ENCODE data around the gene PDE4D. TPM values are rescaled to one million over a fixed set of nuclear protein-coding genes. Genes with fewer than 3 reads are reported as not detected.

Gene PDE4D
- total RNA-seq, 1 experiment from 2014 or later, result 2.4 TPM

GRCh38 chr5:59648038-59648831 lies 245.3 kb downstream of the PDE4D start:
- in situ Hi-C loops (cut with HindIII; ENCODE audit: low pct_unique_long_range_greater_than_20kb, low sequenced_read_pairs), result no loop called here
- Histone ChIP-seq H3K4me3 (ENCODE audit: low read depth in 2 of 2, low read length in 2 of 2) (no peak overlapping the region), H3K27ac (ENCODE audit: low read length) (no peak overlapping the region), H3K36me3 (ENCODE audit: control insufficient read depth, insufficient read depth, low read length) (no peaks in the 10 kb centered on the region), H3K4me1 (ENCODE audit: control insufficient read depth, insufficient read depth, low read length) (no peaks in the 10 kb centered on the region), H3K9me3 (ENCODE audit: control insufficient read depth, insufficient read depth, low read depth, low read length) (no peaks in the 10 kb centered on the region), H3K27me3 (ENCODE audit: control insufficient read depth, insufficient read depth, low read length) (no peaks in the 10 kb centered on the region)
- TF ChIP-seq CTCF (IDR thresholded peaks at IDR 0.05) (no peak), POLR2AphosphoS5 (IDR thresholded peaks at IDR 0.05; ENCODE audit: low read depth, low read length) (no peak), SIN3A (IDR thresholded peaks at IDR 0.05; ENCODE audit: borderline replicate concordance, insufficient read depth, low read depth, low read length) (no peak), TCF7L2 (IDR thresholded peaks at IDR 0.05; ENCODE audit: low read depth, low read length) (no peak), REST (IDR thresholded peaks at IDR 0.05; ENCODE audit: insufficient read depth in 1 of 2, low read depth in 2 of 2, low read length in 1 of 2) (no peak)
- DNase-seq (ENCODE audit: low read depth, low spot score) (no peak), ATAC-seq (no peak)
- ChIA-PET POLR2A (no interaction called here), CTCF (no interaction called here)
- intact Hi-C loops (cut with micrococcal nuclease; ENCODE audit: unreplicated experiment), result no loop called here
- no TSS peak for BruUV-seq (replicated peaks)

- H3K9me3 ChIP-seq (ENCODE audit: control insufficient read depth, insufficient read depth, low read depth, low read length), result no peaks in the 10 kb centered on the region
- CTCF ChIA-PET, result no interaction called here
- DNase-seq (ENCODE audit: low read depth, low spot score) (no peak), ATAC-seq (no peak)
- H3K27me3 ChIP-seq (ENCODE audit: control insufficient read depth, insufficient read depth, low read length), result no peaks in the 10 kb centered on the region
- no peaks in the 10 kb centered on the region for H3K4me1 ChIP-seq (ENCODE audit: control insufficient read depth, insufficient read depth, low read length)
- intact Hi-C loops (cut with micrococcal nuclease; ENCODE audit: unreplicated experiment), result no loop called here
- H3K27ac ChIP-seq (ENCODE audit: low read length), result no peak overlapping the region
- peak overlapping the region in 1 of 2 experiments; percentile 23; a peak in 1 of 4 replicates for H3K4me3 ChIP-seq (ENCODE audit: low read depth in 2 of 2, low read length in 2 of 2)
- no TSS peak for BruUV-seq (replicated peaks)
- POLR2A ChIA-PET, result no interaction called here
- H3K36me3 ChIP-seq (ENCODE audit: control insufficient read depth, insufficient read depth, low read length), result no peaks in the 10 kb centered on the region
- TF ChIP-seq CTCF (IDR thresholded peaks at IDR 0.05), result no peak
- TF ChIP-seq REST (IDR thresholded peaks at IDR 0.05; ENCODE audit: insufficient read depth in 1 of 2, low read depth in 2 of 2, low read length in 1 of 2), result no peak
- in situ Hi-C loops (cut with HindIII; ENCODE audit: low pct_unique_long_range_greater_than_20kb, low sequenced_read_pairs), result no loop called here
These were observed 248.1 kb downstream of the PDE4D start for GRCh38 chr5:59645380-59645779.
